Measurements from ENCODE around the gene CYP1B1.
"Not testable (repeated sequence)": the region's sequence is repeated elsewhere in the genome, so short reads cannot be mapped to it uniquely, and the experiment has no call there.

CYP1B1 gene

DNA sequence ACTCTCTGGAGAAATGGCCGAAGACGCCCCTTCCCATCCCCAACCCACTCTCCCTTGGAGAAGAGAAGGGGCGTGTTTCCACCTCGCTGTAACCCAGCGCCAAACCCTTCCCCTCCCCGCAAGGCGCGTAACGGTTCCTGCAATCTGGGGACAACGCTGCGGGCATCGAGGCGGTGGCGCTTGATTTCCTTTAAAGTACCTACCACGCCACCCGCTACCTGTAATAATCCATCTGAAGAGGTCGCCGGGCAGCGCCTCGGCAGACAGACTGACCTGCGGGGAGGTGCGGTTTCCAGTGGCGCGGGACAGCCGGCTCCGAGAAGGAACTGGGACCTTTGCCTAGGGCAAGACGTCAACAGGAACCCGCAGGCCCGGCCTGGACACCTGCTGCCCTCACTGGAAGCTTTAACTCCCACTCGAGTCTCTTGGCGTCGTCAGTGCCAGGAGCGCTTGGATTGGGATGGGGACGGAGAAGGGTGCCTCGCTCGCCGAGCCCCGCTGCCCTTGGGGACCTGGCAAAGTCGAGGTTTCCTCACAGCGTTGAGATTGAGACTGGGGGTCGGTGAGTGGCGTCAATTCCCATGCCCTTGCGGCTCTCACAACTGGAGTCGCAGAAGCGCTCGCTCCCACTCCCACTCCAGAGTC lies at the start of gene CYP1B1:
Gene CYP1B1 (minus strand): TSS at position 645 of the 645 bp plus-strand sequence. CDS start 763 bp downstream, outside the sequence.
- DNase-seq, result peak in 2 of 3 donors; percentile 43 to 59

DNA sequence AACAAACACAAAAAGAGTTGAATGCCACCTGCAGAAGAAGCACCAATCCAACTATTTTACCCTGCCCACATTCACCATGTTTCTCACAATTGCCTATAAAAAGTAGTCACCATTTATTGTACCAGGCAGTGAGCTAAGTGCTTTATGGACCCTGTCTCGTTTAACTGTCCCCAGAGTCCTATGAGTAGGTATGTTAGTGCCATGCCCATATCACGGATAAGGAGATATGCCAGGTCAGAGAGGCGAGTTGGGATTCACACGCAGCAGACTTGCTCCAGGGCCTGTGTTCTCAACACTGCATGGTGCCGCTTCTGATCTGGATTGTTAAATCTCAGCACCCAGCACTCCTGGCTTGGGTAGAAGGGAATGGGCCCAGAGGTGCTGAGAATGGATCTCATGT lies 49.1 kb upstream of the CYP1B1 start:
- DNase-seq, result no peak

GRCh38 chr2:38123911-38124310 lies 48.0 kb upstream of the CYP1B1 start:
- DNase-seq, result no peak

- DNase-seq, result no peak
Measured at GRCh38 chr2:38122344-38122743, 46.4 kb upstream of the CYP1B1 start.

- DNase-seq, result peak in 1 of 3 donors; percentile 21
Measured at GRCh38 chr2:38121481-38121880, 45.5 kb upstream of the CYP1B1 start.

- no peak for DNase-seq
Measured at GRCh38 chr2:38120829-38121228, 44.9 kb upstream of the CYP1B1 start.

DNA sequence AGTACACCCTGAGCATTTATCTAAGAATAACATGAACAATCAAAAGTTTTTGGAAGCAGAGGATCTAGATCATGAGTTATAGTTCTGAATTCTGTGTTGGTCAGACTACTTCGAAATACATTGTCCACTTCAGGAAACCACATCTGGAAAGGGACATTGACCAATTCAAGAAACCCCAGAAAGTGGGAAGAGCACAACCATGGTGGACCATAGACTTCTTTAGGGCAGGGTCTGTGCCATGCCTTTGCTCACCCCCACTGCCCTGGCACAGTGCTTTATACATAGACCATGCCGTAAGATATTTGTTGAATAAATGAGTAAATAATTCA lies 44.3 kb upstream of the CYP1B1 start:
- peak in 2 of 3 donors; percentile 44 to 53 for DNase-seq

- DNase-seq, result peak; percentile 46 to 63 (median 59)
Measured at GRCh38 chr2:38116762-38117161, 40.8 kb upstream of the CYP1B1 start.

GRCh38 chr2:38115216-38116032 lies 39.5 kb upstream of the CYP1B1 start:
- peak; percentile 87 to 90 (median 88) for DNase-seq

- DNase-seq, result peak; percentile 67 to 92 (median 85)
Measured at GRCh38 chr2:38113981-38114708, 38.2 kb upstream of the CYP1B1 start.

GRCh38 chr2:38113051-38113450 lies 37.1 kb upstream of the CYP1B1 start:
- peak; percentile 52 to 75 (median 71) for DNase-seq

GRCh38 chr2:38111350-38111749 lies 35.4 kb upstream of the CYP1B1 start:
- not testable (repeated sequence) for DNase-seq

DNA sequence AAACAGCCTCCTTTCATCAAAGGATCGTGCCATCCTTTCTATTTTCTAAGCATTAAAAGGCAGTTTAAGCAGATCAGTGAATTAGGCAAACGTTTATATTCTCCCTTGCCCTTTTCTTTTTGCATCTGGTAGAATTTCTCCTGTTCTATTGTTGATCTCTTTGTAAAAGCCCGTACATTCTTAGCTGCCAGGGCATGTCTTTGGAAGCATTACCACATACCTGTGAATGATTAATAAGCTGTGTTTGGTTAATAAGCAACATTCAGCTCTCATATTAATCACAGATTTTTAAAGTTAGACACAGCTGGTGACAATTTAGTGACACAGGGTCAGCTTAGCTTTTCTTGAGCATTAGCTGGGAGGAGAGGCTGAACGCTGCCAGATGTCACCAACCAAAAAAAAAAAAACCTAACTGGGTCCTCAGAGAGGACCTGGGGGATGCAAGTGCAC lies 33.8 kb upstream of the CYP1B1 start:
- DNase-seq, result no peak

DNA sequence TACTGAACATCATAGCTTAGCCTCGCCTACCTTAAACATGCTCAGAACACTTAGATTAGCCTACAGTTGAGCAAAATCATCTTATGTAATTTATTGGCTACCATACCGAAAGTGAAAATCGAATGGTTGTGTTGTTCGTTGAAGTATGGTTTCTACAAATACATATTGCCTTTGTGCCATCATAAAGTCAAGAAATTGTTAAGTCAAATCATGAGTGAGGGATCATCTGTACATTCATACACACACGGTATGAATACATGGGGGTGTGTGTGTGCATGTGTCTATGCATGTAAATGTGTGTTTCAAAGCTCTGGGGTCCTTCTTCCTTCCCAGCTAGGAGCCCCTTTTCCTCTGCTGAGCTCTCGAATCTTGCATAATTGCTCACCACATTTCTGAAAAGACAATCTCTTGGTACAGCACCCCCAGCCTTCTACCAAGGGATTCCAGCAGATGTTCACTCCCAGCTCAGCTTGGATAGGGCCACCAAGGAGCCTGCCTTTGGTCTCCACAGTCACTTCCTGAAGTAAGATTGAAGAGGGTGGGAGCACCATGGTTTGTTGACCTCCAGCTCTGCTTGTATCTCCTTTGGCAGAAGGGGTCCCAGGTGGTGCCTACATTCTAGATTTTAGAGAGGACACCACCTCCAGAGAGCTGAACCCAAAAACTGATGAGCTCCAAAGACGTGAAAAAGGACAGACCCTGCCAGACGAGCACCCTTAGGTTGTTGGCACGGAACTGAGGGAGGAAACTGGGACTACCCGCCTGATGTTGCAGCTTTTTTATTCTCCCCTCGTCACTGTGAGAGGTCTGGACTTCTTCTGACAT lies 33.2 kb upstream of the CYP1B1 start:
- no peak for DNase-seq

DNA sequence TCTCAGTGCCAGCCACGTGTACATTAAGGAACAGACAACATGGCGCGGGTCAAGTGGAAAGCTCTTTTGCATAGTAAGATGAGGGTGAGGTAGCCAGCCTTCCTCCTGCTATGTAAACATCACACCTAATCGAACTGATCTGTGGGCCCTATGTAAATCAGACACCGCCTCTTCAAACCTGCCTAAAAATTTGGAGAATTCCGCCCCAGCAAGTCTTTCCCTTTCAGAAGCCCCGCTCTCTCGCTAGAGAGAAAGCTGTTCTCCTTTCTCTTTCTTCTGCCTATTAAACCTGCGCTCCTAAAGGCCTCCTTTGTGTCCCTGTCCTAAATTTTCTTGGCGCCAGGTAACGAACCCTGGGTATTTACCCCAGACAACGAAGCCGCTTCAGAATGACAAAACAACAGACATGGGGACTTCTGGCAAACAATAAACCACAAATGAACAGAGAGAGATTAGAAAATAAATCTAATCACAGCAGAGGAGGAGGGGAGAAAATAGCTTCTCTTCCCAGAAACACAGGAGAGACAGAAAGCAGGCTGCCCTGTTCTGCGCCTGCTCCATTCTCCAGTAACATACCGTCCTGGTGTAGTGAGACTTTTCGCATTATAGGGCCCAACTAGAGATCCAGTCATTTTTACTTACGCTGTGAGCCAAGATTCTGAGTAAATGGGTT lies 31.9 kb upstream of the CYP1B1 start:
- DNase-seq, result no peak

DNA sequence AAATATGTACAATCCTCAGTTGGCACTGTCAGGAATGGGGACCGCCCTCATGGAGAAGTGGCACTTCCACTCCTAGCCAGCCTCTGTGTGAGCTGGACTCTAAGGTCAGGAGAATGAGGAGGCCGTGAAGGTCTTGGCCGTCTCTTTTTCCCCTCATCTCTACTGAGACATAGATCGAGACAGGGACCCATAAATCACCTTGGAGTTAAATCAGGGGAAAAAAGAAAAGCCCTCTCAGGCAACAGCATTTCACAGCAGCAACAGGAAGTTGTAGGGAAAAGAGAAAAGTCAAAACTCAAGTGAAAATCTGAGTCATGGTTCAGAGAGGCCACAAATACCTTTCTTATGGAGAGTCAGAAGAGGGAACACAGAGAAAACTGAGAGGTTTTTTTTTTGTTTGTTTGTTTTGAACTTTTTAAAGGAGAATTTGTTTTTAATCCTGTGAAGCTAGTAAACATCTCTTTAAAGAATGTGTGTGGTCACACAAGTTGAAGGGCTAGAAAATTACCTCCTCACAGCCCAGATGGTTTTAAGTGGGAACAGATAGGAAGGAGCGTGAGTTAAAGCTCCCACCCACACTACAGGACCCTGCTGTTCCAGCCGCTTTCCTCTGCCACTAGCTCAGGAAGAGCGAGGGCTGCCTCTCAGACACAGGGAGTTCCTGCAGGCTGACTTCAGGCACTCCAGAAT lies 30.6 kb upstream of the CYP1B1 start:
- peak; percentile 44 to 75 (median 64) for DNase-seq

DNA sequence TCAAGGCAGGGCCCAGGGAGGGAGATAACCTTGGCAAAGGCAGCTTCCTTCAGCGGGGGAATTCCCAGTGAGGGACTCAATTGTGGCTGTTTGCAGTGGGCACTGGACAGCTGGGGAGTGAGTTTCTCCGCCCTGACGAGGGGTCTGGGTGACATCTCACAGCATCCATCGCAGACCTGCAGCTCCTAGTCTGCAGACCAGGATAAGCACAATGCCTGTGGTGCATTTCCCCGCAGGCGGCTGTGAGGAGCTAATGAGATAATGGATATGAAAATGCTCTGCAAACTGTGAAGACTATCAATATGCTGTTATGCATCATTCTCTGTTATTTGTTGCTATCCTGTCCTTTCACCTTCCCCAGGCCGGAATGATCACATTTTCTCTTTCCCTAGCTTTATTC lies 30.0 kb upstream of the CYP1B1 start:
- no peak for DNase-seq

- DNase-seq, result no peak
Measured at GRCh38 chr2:38104598-38104997, 28.6 kb upstream of the CYP1B1 start.

- no peak for DNase-seq
Measured at GRCh38 chr2:38100328-38100727, 24.4 kb upstream of the CYP1B1 start.

DNA sequence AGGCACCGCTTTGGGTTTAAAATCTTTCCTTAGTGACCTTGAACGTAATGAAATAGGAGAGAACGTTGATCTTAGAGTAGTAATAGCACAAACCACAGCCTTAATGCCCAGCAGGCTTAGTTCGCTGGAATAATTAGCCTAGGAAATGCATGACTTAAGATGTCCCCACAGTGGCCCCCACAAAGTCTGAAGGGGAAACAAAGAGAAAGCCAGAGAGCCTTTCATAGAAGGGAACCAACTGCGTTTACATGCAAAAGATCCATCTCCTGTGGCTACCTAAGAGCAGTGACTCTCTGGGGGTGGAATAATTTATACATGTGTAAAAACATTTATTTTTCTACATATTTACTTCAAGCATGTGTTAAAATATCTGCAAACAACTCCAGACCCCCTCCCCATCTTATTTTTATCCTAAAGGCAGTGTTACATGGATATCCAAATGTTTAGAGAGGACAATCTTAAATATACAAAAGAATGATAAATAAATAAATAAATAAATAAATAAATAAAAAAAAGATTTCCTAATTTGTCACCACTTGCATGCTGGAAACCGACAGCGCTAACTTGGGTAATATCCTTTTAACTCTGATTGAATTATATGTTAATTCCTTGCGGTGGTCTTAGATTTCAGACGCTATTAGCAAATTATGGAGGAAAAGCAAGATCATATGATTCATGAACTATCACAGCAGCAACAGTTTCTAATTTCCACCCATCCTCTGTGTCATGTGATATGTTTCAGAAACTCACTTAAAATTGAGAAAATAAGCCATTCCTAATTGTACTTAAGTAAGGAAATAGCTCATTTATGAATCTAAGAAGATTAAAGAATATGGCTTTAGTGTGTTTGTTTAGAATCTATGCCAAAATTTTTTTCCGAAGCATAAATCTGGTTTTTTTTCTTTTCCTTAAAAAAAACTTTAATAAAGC lies 23.4 kb upstream of the CYP1B1 start:
- DNase-seq, result no peak
